T1000 (cell line): ENCODE results near the gene PCDH1.
"Not testable (repeated sequence)": the region's sequence is repeated elsewhere in the genome, so short reads cannot be mapped to it uniquely, and the experiment has no call there.

ENCODE experiments used
- DNase-seq: peaks from one replicate; lab custom pipeline; 2025; ENCODE audit warnings: mixed read lengths; lab: John Stamatoyannopoulos, UW

The PCDH1 gene

DNA sequence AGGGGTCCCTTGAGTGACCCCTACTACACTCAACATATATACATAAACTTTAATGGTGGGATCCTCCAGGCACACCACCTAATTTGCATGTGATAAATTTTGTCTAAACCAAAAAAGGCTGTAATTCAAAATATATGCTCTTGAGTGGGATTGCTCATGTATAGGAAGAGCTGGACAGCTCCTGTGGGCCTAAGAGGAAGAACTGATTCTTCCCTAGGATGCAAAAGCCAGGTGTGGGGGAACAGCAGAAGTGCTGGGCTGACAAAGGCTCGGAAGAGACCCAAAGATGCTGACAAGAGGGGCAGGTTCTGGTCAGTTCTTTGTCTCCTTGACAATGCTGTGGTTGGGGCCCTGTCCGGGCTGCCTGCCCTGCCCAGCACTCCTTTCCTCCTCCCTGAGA is 43.9 kb downstream of the PCDH1 start:
- no peak for DNase-seq

DNA sequence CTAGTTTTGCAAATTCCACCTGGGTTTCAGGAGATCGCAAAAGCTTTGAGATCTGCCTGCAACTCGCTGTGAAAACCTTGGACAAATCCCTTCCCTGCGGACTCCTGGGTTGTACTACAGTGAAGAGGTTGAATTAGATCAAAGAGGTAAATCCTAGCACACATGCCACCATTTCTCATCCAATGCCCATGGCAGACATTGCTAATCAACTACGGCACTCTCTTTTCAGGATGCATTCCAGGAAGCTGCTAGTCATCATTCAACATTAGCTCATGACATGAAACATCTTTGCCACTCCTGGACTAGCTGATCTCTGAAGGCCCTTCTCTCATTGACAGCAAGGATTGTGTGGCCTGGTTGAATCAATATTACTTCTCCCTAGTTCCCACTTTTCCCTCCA is 46.1 kb downstream of the PCDH1 start:
- DNase-seq: no peak

DNA sequence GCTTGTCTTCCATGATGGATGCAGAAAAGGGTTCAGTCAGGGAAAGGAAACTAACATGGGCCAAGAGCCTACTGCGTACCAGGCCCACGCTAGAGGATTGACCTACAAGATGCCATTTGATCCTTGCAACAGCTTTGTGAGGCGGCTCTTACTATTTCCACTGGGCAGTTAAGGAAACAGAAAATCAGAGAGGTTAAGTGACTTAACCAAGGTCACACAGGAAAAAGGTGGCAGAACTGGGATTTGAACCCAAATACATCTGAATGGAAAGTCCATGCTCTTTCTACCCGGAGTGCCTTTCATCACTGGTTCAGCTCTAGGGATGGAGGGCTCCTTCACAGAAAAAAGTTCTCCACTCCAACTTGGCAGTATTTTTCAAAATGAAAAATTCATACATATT is 50.0 kb downstream of the PCDH1 start:
- no peak for DNase-seq

DNA sequence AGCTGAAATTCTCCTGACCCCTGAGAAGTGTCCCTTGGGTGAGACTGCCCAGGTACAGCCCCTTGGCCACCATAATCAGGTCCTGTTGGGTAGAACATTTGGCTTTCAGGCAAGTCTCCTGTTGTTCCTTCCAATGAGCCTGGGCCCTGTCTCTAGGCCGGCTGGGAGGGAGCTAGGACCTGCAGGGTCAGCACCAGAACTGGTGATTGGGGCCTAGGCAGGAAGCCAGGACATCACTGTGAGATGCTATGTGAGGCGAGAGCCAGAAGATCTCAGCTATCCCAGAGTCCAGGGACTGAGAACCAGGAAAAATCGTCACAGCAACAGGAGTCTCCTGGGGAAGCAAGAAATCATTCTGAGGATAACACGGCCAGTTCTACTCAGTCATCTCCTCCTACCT is 51.5 kb downstream of the PCDH1 start:
- DNase-seq: no peak

DNA sequence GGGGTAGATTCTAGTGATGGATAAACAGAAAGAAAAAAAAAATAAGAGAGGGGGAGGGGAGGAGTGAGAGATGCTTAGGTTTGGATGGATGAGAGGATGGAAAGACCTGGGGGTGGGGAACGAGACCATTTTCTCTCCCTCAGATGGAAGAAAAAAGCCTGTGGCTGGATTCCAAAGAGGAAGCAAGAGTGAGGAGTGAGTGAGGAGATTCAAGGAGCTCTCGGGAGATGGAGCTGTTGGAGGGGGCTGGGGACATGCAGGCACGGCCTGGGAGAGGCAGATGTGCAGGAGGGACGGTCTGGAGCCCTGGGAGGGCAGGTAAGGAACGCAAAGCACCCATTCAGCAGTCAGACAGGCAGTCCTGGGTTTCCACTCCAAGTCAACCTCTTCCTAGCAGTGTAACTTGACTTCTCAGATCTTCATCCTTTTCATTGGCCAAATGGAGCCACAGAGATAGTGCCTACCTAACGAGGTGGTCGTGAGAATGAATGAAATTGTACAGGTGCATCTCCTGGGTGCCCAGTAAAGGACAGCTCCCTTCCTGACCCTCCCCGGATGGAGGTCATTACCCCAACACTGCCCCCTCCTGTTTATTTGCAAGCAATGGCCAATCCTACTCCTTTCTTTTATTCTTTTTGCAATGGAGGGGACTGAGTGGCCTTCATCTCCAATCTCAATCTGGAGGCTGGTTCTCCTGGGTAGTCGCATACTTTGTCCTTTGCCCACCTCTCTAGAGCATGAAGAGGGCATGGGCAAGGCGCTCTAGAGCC is 52.2 kb downstream of the PCDH1 start:
- no peak for DNase-seq

DNA sequence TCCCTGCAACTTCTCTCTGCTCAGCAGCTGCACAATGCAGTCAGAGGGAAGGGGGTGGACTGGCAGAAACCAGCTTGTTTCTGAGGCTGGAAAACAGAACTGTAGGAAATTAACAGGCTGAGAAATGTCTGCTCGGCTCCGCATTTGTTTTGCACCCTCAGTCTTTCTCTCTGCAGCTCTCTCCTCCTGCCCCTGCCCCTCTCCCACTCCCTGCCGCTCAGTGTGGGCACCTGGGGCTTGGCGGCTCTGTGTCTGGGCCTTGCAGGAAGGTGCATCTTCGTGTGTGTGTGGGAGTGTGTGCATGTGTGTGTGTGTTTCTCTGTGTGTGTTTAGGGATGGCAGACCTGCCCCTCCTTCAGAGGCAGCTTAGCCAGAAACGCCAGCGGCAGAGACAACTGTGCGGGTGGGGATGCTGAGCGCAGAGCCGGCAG is 53.0 kb downstream of the PCDH1 start:
- no peak for DNase-seq

DNA sequence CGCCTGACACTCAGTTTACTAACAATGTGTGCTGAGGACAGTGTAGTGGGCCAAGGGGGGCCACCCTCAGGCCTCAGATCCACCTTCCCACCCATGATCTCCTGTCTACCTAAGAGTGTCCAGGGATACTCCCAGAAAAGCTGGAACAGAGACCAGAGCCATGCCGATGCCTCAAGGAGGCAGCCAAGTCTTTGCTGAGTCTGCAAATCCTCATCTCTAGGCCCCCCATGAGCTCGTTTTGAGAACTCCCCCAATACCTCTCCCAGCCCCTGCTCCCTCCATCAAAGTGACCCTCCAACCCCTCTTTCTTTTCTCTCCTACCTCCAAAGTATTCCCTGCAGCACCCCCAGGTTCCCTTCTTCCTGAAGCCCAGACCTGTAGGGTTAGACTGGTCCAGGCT is 53.5 kb downstream of the PCDH1 start:
- DNase-seq: no peak

DNA sequence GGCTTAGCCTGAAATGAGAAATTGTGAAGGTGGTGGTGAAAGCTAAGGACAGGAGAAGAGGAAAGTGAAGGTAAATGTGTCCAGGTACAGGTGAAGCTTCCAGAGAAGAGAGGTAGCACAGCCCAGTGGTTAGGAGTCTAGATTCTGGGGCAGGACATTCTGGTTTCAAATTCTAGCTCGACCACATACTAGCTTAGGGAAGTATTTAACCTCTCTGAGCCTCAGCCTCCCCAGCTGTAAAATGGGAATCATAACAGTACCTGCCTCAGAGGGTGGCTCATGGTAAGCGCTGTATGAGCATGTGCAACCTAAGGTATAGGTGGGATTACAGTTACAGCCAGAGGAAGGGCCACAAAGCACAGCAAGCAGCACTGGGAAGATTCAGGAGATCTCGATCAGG is 55.2 kb downstream of the PCDH1 start:
- DNase-seq: no peak

DNA sequence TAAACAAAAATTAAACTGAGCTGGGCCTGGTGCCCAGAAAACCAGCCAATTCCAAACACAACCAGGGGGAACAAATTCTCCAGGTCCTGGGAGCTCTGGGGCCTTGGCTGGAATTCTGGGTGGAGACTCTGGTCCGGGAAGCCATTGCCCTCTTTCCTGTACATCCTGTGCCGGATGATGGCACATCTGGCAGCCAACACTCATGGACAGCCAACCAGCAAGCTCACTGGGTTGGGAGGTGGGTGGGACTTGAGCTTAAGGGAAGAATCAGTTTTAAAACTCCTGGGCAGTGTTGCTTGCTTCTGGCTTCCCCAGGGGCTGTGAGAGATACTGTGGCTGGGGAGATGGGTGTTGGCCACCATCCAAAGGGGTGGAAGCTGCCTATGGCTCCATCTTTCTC is 56.1 kb downstream of the PCDH1 start:
- DNase-seq: no peak

DNA sequence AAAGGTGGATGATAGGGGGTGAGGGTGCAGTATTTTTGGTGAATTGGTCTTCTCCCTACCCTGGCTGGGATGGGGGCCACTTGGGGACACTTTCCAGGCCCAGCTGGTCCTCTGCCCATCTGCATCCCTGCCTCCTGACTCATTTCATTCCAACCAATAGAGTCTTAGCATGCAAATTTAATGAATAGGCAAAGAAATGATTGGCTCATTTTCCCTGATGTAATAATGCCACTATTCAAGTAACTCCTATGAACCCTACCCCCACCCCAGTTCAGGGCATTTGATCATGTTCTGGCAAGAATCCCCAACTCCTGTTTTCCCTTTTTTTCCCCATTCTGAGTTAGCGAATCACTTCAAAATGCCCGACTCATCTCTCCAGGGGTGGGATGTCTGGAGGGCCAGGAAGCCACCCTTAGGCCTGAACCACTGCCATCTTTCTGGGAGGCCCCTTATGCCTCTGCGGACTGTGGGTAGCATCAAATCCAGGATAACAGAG is 56.7 kb downstream of the PCDH1 start:
- DNase-seq: no peak

DNA sequence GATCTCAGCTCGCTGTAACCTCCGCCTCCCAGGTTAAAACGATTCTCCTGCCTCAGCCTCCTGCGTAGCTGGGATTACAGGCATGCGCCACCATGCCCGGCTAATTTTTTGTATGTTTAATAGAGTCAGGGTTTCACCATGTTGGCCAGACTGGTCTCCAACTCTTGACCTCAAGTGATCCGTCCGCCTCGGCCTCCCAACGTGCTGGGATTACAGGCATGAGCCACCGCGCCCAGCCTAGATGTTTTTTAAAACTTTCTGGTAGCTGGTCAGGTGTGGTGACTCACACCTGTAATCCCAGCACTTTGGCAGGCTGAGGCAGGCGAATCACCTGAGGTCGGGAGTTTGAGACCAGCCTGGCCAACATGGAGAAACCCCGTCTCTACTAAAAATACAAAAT is 57.5 kb downstream of the PCDH1 start:
- not testable (repeated sequence) for DNase-seq

DNA sequence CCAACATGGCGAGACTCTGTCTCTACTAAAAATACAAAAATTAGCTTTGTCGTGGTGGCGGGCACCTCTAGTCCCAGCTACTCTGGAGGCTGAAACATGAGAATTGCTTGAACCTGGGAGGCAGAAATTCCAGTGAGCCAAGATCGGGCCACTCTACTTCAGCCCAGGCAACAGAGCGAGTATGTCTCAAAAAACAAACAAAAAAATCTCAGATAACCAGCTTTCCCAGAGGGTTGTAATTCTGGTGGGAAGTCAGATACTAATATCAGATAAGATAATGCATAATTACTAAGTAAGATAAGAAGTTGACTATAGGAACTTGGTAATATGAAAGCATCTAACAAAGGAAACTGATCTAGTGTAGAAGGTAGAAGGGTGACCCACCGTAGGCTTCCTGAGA is 60.6 kb downstream of the PCDH1 start:
- DNase-seq: no peak

DNA sequence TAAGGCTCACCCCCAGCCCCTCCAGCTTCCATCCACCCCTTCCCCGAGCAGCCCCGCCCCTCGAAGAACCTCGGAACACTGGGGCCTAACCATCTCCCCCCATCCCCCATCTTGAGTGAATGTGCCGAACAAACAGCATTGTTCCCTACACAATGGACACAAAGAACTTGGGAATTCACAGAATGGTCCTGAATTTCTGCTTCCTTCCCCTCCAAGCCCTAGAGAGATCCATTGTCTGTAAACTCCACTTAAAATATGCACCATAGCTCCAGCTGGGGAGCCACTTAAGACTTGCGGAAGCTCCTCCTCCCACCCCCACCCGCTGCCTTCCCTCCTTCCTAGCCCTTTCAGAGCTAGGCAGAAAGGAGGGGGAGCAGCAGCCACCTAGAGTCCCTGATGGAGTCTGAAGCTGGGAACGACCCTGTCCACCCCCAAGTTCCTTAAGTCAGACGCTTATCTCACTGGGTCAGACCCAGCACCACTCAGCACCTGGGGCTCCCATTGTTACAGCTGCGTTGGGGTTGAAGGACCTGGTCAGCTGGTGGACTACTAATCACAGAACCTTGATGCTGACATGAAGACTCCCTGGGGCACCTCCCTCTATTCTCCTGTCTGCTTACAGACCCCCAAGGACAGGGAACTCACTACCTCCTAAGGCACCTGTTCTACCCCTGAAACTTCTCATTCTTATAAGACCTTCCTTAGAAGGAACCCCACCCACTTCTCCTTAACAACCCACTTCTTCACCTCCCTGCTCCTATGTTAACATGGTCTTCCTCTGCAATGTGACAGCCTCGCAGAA is 61.4 kb downstream of the PCDH1 start:
- no peak for DNase-seq

DNA sequence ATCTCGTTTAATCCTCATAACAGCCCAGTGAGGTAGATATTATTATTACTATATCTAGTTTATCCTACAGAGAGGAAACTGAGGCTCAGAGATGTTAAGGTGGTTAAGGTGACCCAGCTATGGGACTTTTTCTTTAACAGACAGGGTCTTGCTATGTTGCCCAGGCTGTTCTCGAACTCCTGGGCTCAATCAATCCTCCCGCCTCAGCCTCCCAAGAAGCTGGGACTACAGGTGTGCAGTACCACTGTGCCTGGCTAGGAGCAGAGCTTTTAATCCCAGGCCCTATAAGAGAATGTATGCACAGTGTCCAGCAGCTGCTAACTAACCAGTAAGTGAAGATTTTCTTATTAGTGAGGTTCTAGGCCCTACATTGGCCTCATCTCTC is 62.4 kb downstream of the PCDH1 start:
- DNase-seq: no peak

DNA sequence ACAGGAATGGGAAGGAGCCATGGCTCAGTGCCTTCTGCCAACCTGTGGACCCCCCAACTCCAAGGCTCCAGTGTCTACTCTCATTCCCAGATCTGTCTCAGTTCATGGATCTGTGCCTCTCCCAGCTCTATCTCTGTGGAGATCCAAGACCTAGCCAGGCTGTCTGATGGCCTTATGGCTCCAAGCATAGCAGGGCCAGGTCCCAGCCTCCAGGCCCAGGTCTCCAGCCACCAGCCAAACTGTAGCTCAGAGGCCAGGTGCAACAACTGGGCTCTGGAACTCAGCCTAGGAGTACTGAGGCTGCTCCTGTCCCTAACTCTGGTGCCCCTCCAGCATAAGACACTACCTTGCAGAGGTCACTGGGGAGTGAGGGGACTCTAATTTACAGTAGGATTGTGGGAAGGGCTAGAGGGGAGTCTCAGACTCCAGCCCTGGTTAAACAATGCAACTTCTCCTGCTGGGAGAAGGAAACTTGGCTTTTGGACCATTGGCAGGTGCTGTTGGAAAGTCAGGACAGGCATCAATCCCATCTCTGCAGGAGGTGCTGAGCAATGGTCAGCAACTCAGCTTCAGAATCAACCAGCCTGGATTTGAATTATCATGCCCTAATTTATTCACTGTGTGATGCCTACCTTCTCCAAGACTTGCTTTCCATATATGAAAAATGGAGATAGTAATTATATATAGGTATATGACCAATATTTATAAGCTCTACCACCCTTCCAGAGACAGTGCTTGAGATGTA is 63.0 kb downstream of the PCDH1 start:
- DNase-seq: no peak

DNA sequence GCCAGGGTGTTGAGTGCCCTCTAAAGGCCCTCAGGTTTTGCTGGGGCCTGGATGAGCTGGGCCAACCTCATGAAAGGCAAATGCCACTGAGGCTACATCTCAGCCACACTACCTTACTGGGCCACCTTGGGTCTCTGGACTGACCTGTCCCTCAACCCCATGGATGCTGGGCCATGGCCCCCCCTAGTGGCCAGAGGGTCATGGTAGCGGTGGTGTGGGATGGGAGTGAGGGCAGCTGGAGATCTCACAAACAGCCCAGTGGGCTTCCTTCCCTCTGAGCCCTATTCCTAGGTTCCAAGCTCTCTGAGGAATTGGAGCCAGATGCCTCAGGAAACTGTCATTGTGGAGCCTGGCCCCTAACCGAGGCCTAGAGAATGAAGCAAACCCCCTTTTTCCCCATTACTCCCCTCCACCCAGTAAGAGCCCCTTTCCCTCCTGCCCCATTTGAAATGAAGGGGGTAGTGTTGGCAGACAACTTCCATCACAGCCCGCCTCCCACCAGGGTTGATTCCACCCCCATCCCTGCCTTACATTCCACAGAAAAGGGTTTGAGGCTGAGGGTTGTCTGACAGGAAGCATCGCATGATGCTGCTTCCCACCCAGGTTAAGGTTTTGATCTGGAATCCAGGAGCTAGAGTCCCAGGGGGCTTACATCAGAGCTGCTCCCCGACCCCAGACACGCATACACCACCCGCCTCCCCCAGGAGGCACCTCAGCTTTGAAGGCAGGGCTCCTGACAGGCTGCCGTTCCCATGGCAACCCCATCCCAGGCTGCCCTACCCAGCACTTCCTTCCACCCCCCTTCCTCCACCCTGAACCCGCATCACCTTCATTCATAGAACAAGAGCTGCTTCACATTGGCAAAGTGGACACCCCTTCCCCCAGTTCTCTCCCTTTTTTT is 63.9 kb downstream of the PCDH1 start:
- DNase-seq: no peak

DNA sequence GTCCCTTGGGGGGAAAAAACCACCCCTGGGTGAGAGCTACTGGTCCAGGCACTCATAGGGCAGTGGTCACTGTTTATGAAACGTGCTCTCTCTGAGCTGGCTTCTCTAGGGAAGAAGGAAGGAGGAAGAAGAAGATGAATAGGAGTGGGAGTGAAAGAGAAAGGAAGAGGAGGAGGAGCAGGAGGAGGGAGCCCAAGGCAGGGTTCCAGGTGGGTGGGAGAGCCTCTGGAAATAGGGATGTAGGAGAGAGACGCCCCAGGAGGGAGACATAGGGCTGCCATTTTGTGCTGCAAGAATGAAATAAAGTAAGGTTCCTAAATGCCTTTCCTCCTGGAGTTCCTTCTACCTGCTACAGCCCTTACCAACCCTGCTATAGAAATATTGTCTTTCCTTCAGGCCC is 65.7 kb downstream of the PCDH1 start:
- no peak for DNase-seq

DNA sequence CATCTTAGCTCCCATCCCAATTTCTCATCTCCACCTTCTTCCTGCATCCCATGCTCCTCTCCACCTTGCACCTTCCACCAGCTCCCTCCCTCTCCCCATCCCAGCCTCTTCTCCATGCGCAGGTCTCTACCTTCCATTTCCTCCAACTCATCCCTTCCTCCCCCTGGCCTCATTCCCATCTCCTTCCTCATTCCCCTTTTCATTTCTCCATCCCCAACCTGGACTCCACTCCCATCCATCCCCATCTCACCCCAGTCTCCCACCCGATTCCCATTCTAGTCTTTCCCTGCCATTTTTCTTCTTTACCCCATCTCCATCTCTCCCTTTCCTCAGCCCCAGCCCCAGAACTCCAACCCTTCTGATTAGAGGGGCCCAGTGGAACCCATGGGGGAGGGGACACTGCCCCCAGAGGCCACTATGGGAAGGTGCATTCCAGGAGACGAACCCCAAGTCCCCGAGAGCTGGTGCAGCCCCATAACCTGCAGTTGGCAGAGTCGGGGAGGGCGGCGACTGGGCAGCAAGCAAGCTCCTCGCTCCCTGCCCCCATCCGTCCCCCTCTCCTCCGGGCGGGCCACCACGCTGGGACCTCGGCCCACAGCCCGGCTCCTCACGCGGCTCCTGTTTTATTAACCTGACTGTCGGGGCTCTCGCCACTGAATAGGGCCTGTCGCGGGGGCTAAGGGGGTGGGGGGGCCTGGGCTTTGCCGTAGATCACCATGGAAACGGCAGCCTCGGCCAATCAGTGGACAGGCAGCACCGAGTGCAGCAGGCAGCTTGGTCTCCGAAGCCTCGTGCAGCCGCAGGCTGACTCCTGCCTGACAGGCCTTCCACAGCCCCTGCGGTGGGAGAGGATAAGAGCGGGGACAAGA is 66.7 kb downstream of the PCDH1 start:
- no peak for DNase-seq

DNA sequence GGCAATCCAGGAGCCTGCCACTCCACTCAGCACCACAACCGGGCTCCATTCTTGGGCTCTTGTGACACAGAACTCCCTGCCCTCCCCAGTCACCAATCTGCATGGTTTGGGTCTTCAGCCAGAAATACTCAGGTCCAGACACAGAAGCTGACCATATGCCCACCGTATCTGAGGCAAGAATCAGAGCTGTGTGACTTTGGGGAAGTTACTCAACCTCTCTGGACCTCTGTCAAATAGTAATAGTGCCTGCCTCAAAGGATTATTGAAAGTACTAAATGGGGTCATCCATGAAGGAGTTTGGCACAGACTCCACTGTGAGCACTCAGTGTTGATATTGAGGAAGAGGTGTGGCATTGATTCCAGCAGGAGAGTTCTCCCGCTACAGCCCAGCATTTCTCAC is 67.5 kb downstream of the PCDH1 start:
- DNase-seq: no peak

DNA sequence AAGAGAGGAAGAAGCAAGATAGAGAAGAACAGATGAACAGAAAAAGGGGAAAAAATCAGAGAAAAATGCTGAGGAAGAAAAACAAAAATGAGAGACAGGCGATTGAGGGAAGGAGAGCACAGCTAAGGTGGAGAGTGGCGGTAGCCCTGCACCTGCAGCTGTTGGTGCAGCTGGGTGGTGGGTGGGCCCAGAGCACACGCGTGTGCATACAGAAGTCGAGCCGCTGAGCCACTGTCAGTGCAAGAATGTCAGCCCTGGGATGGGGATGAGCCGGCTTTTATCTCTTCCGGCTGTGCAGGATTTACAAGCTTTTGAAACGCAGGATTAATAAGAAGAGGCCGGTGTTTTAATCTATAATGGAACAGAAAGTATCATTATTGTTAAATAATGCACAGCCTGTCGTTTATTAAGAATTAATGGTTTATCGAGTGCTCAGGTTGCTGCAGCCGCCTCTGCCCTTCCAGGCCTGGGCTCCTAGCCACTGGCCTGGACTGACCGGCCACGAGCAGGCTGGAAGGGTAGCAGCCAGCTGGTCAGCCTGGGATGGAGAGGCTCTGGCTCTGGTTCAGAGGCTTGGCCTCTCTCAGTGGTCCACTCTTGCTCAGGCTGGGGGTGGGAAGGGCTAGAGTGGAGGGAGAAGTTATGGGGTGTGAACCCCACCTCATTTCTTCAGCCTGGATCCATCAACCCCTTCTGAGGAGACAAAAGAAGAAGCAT is 68.7 kb downstream of the PCDH1 start:
- DNase-seq: no peak
